Activated T-cell treated with anti-CD3 and anti-CD28 coated beads for 24 hours (primary cell): ENCODE data around the gene PLCB1.

ENCODE experiments used
- DNase-seq: peaks from one replicate; pipeline ENCODE4 v3.0.0-alpha.2; 2020; ENCODE audit warnings: low read depth

PLCB1 gene

GRCh38 chr20:8246153-8246552, 114.1 kb downstream of the PLCB1 start:
- no peak for DNase-seq

- no peak for DNase-seq
These were observed 114.7 kb downstream of the PLCB1 start for GRCh38 chr20:8246716-8247115.

GRCh38 chr20:8248051-8248450, 116.0 kb downstream of the PLCB1 start:
- no peak for DNase-seq

GRCh38 chr20:8249634-8250033, 117.6 kb downstream of the PLCB1 start:
- no peak for DNase-seq

GRCh38 chr20:8250539-8251200, 118.6 kb downstream of the PLCB1 start:
- DNase-seq, result no peak

- no peak for DNase-seq
These were observed 119.1 kb downstream of the PLCB1 start for GRCh38 chr20:8251201-8251575.

GRCh38 chr20:8254911-8255582, 123.0 kb downstream of the PLCB1 start:
- DNase-seq, result no peak

GRCh38 chr20:8255945-8256632, 124.0 kb downstream of the PLCB1 start:
- no peak for DNase-seq

GRCh38 chr20:8260837-8261251, 128.8 kb downstream of the PLCB1 start:
- no peak for DNase-seq

GRCh38 chr20:8262721-8263120, 130.7 kb downstream of the PLCB1 start:
- DNase-seq, result no peak

- DNase-seq, result no peak
These were observed 133.5 kb downstream of the PLCB1 start for GRCh38 chr20:8265588-8265987.

- no peak for DNase-seq
These were observed 134.9 kb downstream of the PLCB1 start for GRCh38 chr20:8267009-8267408.

- no peak for DNase-seq
These were observed 139.7 kb downstream of the PLCB1 start for GRCh38 chr20:8271727-8272126.

GRCh38 chr20:8272766-8273165, 140.7 kb downstream of the PLCB1 start:
- no peak for DNase-seq

GRCh38 chr20:8284902-8285301, 152.8 kb downstream of the PLCB1 start:
- DNase-seq, result no peak

GRCh38 chr20:8287340-8287739, 155.3 kb downstream of the PLCB1 start:
- DNase-seq, result no peak

- no peak for DNase-seq
These were observed 159.1 kb downstream of the PLCB1 start for GRCh38 chr20:8291200-8291599.

GRCh38 chr20:8291873-8292272, 159.8 kb downstream of the PLCB1 start:
- no peak for DNase-seq

- no peak for DNase-seq
These were observed 160.7 kb downstream of the PLCB1 start for GRCh38 chr20:8292793-8293192.

- DNase-seq, result no peak
These were observed 161.7 kb downstream of the PLCB1 start for GRCh38 chr20:8293750-8294149.

GRCh38 chr20:8296536-8296935, 164.5 kb downstream of the PLCB1 start:
- no peak for DNase-seq

- DNase-seq, result no peak
These were observed 166.5 kb downstream of the PLCB1 start for GRCh38 chr20:8298426-8299043.

GRCh38 chr20:8299921-8300320, 167.9 kb downstream of the PLCB1 start:
- DNase-seq, result no peak
